ENCODE measurements around the gene GLT8D2.

- TF ChIP-seq, protein P1, sequence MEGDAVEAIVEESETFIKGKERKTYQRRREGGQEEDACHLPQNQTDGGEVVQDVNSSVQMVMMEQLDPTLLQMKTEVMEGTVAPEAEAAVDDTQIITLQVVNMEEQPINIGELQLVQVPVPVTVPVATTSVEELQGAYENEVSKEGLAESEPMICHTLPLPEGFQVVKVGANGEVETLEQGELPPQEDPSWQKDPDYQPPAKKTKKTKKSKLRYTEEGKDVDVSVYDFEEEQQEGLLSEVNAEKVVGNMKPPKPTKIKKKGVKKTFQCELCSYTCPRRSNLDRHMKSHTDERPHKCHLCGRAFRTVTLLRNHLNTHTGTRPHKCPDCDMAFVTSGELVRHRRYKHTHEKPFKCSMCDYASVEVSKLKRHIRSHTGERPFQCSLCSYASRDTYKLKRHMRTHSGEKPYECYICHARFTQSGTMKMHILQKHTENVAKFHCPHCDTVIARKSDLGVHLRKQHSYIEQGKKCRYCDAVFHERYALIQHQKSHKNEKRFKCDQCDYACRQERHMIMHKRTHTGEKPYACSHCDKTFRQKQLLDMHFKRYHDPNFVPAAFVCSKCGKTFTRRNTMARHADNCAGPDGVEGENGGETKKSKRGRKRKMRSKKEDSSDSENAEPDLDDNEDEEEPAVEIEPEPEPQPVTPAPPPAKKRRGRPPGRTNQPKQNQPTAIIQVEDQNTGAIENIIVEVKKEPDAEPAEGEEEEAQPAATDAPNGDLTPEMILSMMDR (conservative IDR thresholded peaks at IDR 0.05), result no peak
- peak; percentile 85 for TF ChIP-seq ZFX (IDR thresholded peaks at IDR 0.05)
Observed at GRCh38 chr12:103956509-103957027, 93.4 kb downstream of the GLT8D2 start.
